SK-N-SH (cell line): ENCODE measurements around the gene NUP155. TPM values are rescaled to one million over a fixed set of nuclear protein-coding genes. Genes with fewer than 3 reads are reported as not detected.

Source experiments
- USF2 ChIP-seq: fragments of 150-350 bp; IDR thresholded peaks from 2 replicates; pipeline ENCODE4 v1.6.1; 2017; ENCODE audit warnings: antibody characterized with exemption, low read length, low read depth, borderline replicate concordance
- polyA plus RNA-seq, 3 experiments: library from polyadenylated mRNA; depleted of rRNA; stranded (reverse); fragments of >200 nt; gene quantifications; 2 replicates each; pipeline ENCODE4 v1.2.3, GENCODE V29; 2012
- small RNA-seq, 7 experiments: library from RNA; depleted of rRNA; stranded (forward); fragments of <200 nt; gene quantifications; one replicate each; pipeline ENCODE3, GENCODE V24; 2012

NUP155 gene
- polyA plus RNA-seq, 1 of the 3 experiments (the other 2 are of a cell fraction) = 6.7 TPM

GRCh38 chr5:37247036-37247435, 123.9 kb downstream of the NUP155 start (continued):
- TF ChIP-seq USF2 = no peak

Small RNA genes within 50 kb of the gene (small RNA-seq; reads per million reads assigned to genes)
- 0 reads per million in 7 experiments for gene RNU7-75P

Other genes with a start within 250 kb of the NUP155 start
- gene CPLANE1, start 121.7 kb downstream of the NUP155 start, polyA plus RNA-seq (2012; rRNA removed) = 3.6 TPM in 2 replicates
- gene WDR70, start 8.2 kb upstream of the NUP155 start, polyA plus RNA-seq (2012; rRNA removed) = 14.2 and 16.0 TPM in 2 replicates